Erythroblast (primary cell): ENCODE results near the gene TBC1D25.
"Not testable (repeated sequence)": the region's sequence is repeated elsewhere in the genome, so short reads cannot be mapped to it uniquely, and the experiment has no call there.

Experiments
- GATA1 ChIP-seq: IDR thresholded peaks from 2 replicates; pipeline ENCODE4 v1.6.1; 2011; ENCODE audit warnings: low read depth, mild to moderate bottlenecking, control low read depth, low read length, moderate library complexity
- POLR2A ChIP-seq: IDR thresholded peaks from 2 replicates; pipeline ENCODE4 v1.6.1; 2011; ENCODE audit warnings: mild to moderate bottlenecking, low read length

GRCh38 chrX:48525853-48526252 is 13.7 kb upstream of the TBC1D25 start:
- TF ChIP-seq POLR2A, GATA1: not testable (repeated sequence)
